AG09309 (cell line): ENCODE results near the gene AXL.

Experiments
- DNase-seq: peaks from one replicate; pipeline ENCODE4 v3.0.0-alpha.2; 2010; ENCODE audit warnings: low read depth
- H3K4me3 ChIP-seq: 2 replicates; pipeline ENCODE4 v1.5.1; 2011; ENCODE audit warnings: mild to moderate bottlenecking, low read depth, low read length, moderate library complexity; ENCODE audit not compliant: control insufficient read depth
- CTCF ChIP-seq: IDR thresholded peaks from 2 replicates; pipeline ENCODE4 v1.5.1; 2011; ENCODE audit warnings: mild to moderate bottlenecking, low read depth, low read length, inconsistent platforms; ENCODE audit not compliant: insufficient read depth, control insufficient read depth; ENCODE audit errors: missing control alignments

The AXL gene

GRCh38 chr19:41248895-41249294 lies 29.9 kb downstream of the AXL start:
- no peak for TF ChIP-seq CTCF
- DNase-seq, result no peak
- no peak overlapping the region for H3K4me3 ChIP-seq

- H3K4me3 ChIP-seq, result no peak overlapping the region
- no peak for TF ChIP-seq CTCF
- no peak for DNase-seq
Measured at GRCh38 chr19:41249707-41250423, 30.8 kb downstream of the AXL start.

GRCh38 chr19:41253660-41254059 lies 34.6 kb downstream of the AXL start:
- no peak for TF ChIP-seq CTCF
- no peak overlapping the region for H3K4me3 ChIP-seq
- no peak for DNase-seq

- no peak overlapping the region for H3K4me3 ChIP-seq
- no peak for DNase-seq
- no peak for TF ChIP-seq CTCF
Measured at GRCh38 chr19:41255171-41255570, 36.1 kb downstream of the AXL start.

- H3K4me3 ChIP-seq, result peak overlapping the region; percentile 53
- no peak for TF ChIP-seq CTCF
- no peak for DNase-seq
Measured at GRCh38 chr19:41261474-41262190, 42.6 kb downstream of the AXL start.

- peak; percentile 65 for DNase-seq
- no peak for TF ChIP-seq CTCF
- H3K4me3 ChIP-seq, result peak overlapping the region; percentile 53
Measured at GRCh38 chr19:41263042-41263849, 44.2 kb downstream of the AXL start.
